SK-N-SH (cell line): ENCODE measurements around the gene SCD5. TPM values are rescaled to one million over a fixed set of nuclear protein-coding genes. Genes with fewer than 3 reads are reported as not detected.

Experiments
- CTCF ChIA-PET: fragments of 300-600, 350-600 bp; formaldehyde crosslinking; extraction: SDS; loops from one replicate; lab custom pipeline; 2021; lab: Yijun Ruan, JAX
- POLR2A ChIA-PET: fragments of 350-600 bp; sonication (Branson Sonifier 250); formaldehyde crosslinking; extraction: SDS; loops from one replicate; lab custom pipeline; 2020; ENCODE audit warnings: antibody characterized with exemption, inconsistent platforms; lab: Yijun Ruan, JAX
- DNase-seq: peaks from one replicate; pipeline ENCODE4 v3.0.0; 2012
- H2AFZ ChIP-seq: fragments of 200-600 bp; sonication (generic); 2 replicates; pipeline ENCODE4 v1.8.1; 2016; ENCODE audit warnings: antibody characterized with exemption, mild to moderate bottlenecking, low read depth
- H3F3A ChIP-seq: fragments of 200-600 bp; sonication (generic); replicated peaks from 2 replicates; pipeline ENCODE3; 2016; ENCODE audit warnings: antibody characterized with exemption, mild to moderate bottlenecking; ENCODE audit not compliant: insufficient read depth
- H3K27ac ChIP-seq, 2 experiments: fragments of 200-500 bp in 1 of 2; fragments of 200-600 bp in 1 of 2; sonication (Bioruptor generic) in 1 of 2; sonication (generic), shearing (Covaris generic) in 1 of 2; 2 replicates each; pipeline versions ENCODE4 v1.5.1 to v1.6.1; 2014 to 2016; ENCODE audit warnings: low read depth in 2 of 2, inconsistent platforms in 1 of 2, low read length in 1 of 2, mild to moderate bottlenecking in 1 of 2, mixed read lengths in 1 of 2
- H3K27me3 ChIP-seq: fragments of 200-600 bp; sonication (generic), shearing (Covaris generic); 2 replicates; pipeline ENCODE4 v1.6.1; 2016; ENCODE audit warnings: mixed run types; ENCODE audit not compliant: insufficient read depth
- H3K36me3 ChIP-seq, 2 experiments: fragments of 200-500 bp in 1 of 2; fragments of 200-600 bp in 1 of 2; sonication (Bioruptor generic) in 1 of 2; sonication (generic) in 1 of 2; replicated peaks in 1 of 2; 2 replicates each; pipeline versions ENCODE3 to v1.5.1; 2014 to 2016; ENCODE audit warnings: low read length in 1 of 2, mild to moderate bottlenecking in 1 of 2; ENCODE audit not compliant: insufficient read depth in 2 of 2, control insufficient read depth in 1 of 2
- H3K4me1 ChIP-seq, 2 experiments: fragments of 200-500 bp in 1 of 2; fragments of 200-600 bp in 1 of 2; sonication (Bioruptor generic) in 1 of 2; sonication (generic), shearing (Covaris generic) in 1 of 2; 2 replicates each; pipeline versions ENCODE4 v1.5.1 to v1.6.1; 2014 to 2016; ENCODE audit warnings: low read depth in 1 of 2, low read length in 1 of 2, mixed run types in 1 of 2; ENCODE audit not compliant: insufficient read depth in 2 of 2, control insufficient read depth in 1 of 2
- H3K4me2 ChIP-seq: fragments of 200-600 bp; sonication (generic), shearing (Covaris generic); 2 replicates; pipeline ENCODE4 v1.6.1; 2017; ENCODE audit warnings: mixed run types
- H3K4me3 ChIP-seq, 2 experiments: fragments of 200-500 bp in 1 of 2; fragments of 200-600 bp in 1 of 2; sonication (Bioruptor generic) in 1 of 2; sonication (generic), shearing (Covaris generic) in 1 of 2; 2 replicates each; pipeline versions ENCODE4 v1.5.1 to v1.8.1; 2014 to 2016; ENCODE audit warnings: low read depth in 2 of 2, inconsistent platforms in 1 of 2, low read length in 1 of 2, mild to moderate bottlenecking in 1 of 2, mixed read lengths in 1 of 2, moderate library complexity in 1 of 2
- H3K79me2 ChIP-seq: fragments of 200-600 bp; sonication (generic); 2 replicates; pipeline ENCODE4 v1.8.1; 2017; ENCODE audit warnings: mild to moderate bottlenecking; ENCODE audit not compliant: insufficient read depth
- H3K9ac ChIP-seq: fragments of 200-600 bp; sonication (generic); 2 replicates; pipeline ENCODE4 v1.6.1; 2017; ENCODE audit warnings: mixed run types
- H3K9me2 ChIP-seq: fragments of 200-600 bp; sonication (generic); 2 replicates; pipeline ENCODE4 v1.6.1; 2017; ENCODE audit warnings: mixed run types
- H3K9me3 ChIP-seq: fragments of 200-600 bp; sonication (generic); 2 replicates; pipeline ENCODE4 v1.6.1; 2017; ENCODE audit warnings: mixed run types, mild to moderate bottlenecking, moderate library complexity
- H4K20me1 ChIP-seq: fragments of 200-600 bp; sonication (generic); 2 replicates; pipeline ENCODE4 v1.6.1; 2017; ENCODE audit warnings: mild to moderate bottlenecking, mixed run types; ENCODE audit not compliant: insufficient read depth
- EP300 ChIP-seq, 2 experiments: IDR thresholded peaks; 2 replicates each; pipeline versions ENCODE4 v1.4.0 to v1.6.1; 2012; ENCODE audit warnings: borderline replicate concordance in 1 of 2, low read depth in 1 of 2, low read length in 1 of 2
- FOXJ3 ChIP-seq: sonication (generic); formaldehyde crosslinking; IDR thresholded peaks from 2 replicates; pipeline ENCODE4 v1.5.1; 2020; ENCODE audit warnings: mild to moderate bottlenecking, missing genetic modification reagents
- GATA2 ChIP-seq: sonication (generic); formaldehyde crosslinking; IDR thresholded peaks from 2 replicates; pipeline ENCODE4 v1.5.0; 2020; ENCODE audit warnings: mild to moderate bottlenecking, missing genetic modification reagents
- MEF2A ChIP-seq: IDR thresholded peaks from 2 replicates; pipeline ENCODE4 v1.4.0; 2012; ENCODE audit warnings: low read depth, borderline replicate concordance
- MXI1 ChIP-seq: IDR thresholded peaks from 2 replicates; pipeline ENCODE4 v1.6.1; 2012; ENCODE audit warnings: mild to moderate bottlenecking, low read depth, low read length, improper control_type of control experiment
- NFIC ChIP-seq: IDR thresholded peaks from 2 replicates; pipeline ENCODE4 v1.4.0; 2012; ENCODE audit warnings: borderline replicate concordance
- RAD21 ChIP-seq: IDR thresholded peaks from 2 replicates; pipeline ENCODE4 v1.6.1; 2012; ENCODE audit warnings: mild to moderate bottlenecking, low read length
- RCOR1 ChIP-seq: fragments of 150-350 bp; IDR thresholded peaks from 2 replicates; pipeline ENCODE4 v1.6.1; 2017; ENCODE audit warnings: antibody characterized with exemption, low read length
- REST ChIP-seq: IDR thresholded peaks from 2 replicates; pipeline ENCODE4 v1.6.1; 2012; ENCODE audit warnings: mild to moderate bottlenecking, low read depth, low read length, moderate library complexity
- RFX5 ChIP-seq: IDR thresholded peaks from 2 replicates; pipeline ENCODE4 v1.6.1; 2012; ENCODE audit warnings: mild to moderate bottlenecking, improper control_type of control experiment, low read length
- TAF1 ChIP-seq: IDR thresholded peaks from 2 replicates; pipeline ENCODE4 v1.6.1; 2012; ENCODE audit warnings: low read depth, mild to moderate bottlenecking, low read length, moderate library complexity, borderline replicate concordance
- TCF12 ChIP-seq: IDR thresholded peaks from 2 replicates; pipeline ENCODE4 v1.4.0; 2012
- TEAD4 ChIP-seq: IDR thresholded peaks from 2 replicates; pipeline ENCODE4 v1.4.0; 2012; ENCODE audit warnings: mild to moderate bottlenecking, borderline replicate concordance; ENCODE audit not compliant: insufficient read depth
- USF2 ChIP-seq: fragments of 150-350 bp; IDR thresholded peaks from 2 replicates; pipeline ENCODE4 v1.6.1; 2017; ENCODE audit warnings: antibody characterized with exemption, low read length, low read depth, borderline replicate concordance
- WGBS: methylation state at CpG from one replicate; pipeline ENCODE4 v1.1.6; 2017; ENCODE audit warnings: low lambda C conversion rate; 5-methylcytosine and 5-hydroxymethylcytosine counted together
- polyA plus RNA-seq, 3 experiments: library from polyadenylated mRNA; depleted of rRNA; stranded (reverse); fragments of >200 nt; gene quantifications; 2 replicates each; pipeline ENCODE4 v1.2.3, GENCODE V29; 2012
- TF ChIP-seq, protein P1 (sequence below): IDR thresholded peaks from 2 replicates; pipeline ENCODE4 v1.4.0; 2012; ENCODE audit warnings: low read depth, borderline replicate concordance
- TF ChIP-seq, protein P2 (sequence below): IDR thresholded peaks from 2 replicates; pipeline ENCODE4 v1.4.0; 2012; ENCODE audit warnings: low read depth

Gene SCD5
- polyA plus RNA-seq, 1 of the 3 experiments (the other 2 are of a cell fraction) = 23.7 TPM

- Histone ChIP-seq H3K79me2 (no peaks in the 10 kb centered on the region), H4K20me1 (no peaks in the 10 kb centered on the region), H3F3A (no peaks in the 10 kb centered on the region), H3K9ac (no peak overlapping the region), H3K9me2 (no peaks in the 10 kb centered on the region), H2AFZ (no peak overlapping the region), H3K4me1 (no peaks in the 10 kb centered on the region), H3K4me3 (no peak overlapping the region), H3K9me3 (no peaks in the 10 kb centered on the region), H3K27ac (no peak overlapping the region), H3K36me3 (no peaks in the 10 kb centered on the region), H3K4me2 (no peak overlapping the region), H3K27me3 (no peaks in the 10 kb centered on the region)
- DNase-seq = no peak
- POLR2A ChIA-PET = no interaction called here
- CTCF ChIA-PET = interaction anchor here (1.5 kb wide), 1 partner anchor 33 kb away, joined by 4 read pairs; no protein-coding TSS in a partner anchor
- WGBS = 82% methylated on average over 4 of the region's 4 CpGs
- TF ChIP-seq EP300 (IDR thresholded peaks at IDR 0.05; ENCODE audit: borderline replicate concordance in 1 of 2, low read depth in 1 of 2, low read length in 1 of 2) (no peak), FOXJ3 (CRISPR knock-in tag) (no peak), RAD21 (no peak), USF2 (no peak)
- TF ChIP-seq, protein P1, sequence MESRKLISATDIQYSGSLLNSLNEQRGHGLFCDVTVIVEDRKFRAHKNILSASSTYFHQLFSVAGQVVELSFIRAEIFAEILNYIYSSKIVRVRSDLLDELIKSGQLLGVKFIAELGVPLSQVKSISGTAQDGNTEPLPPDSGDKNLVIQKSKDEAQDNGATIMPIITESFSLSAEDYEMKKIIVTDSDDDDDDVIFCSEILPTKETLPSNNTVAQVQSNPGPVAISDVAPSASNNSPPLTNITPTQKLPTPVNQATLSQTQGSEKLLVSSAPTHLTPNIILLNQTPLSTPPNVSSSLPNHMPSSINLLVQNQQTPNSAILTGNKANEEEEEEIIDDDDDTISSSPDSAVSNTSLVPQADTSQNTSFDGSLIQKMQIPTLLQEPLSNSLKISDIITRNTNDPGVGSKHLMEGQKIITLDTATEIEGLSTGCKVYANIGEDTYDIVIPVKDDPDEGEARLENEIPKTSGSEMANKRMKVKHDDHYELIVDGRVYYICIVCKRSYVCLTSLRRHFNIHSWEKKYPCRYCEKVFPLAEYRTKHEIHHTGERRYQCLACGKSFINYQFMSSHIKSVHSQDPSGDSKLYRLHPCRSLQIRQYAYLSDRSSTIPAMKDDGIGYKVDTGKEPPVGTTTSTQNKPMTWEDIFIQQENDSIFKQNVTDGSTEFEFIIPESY = no peak
These were observed 187.1 kb downstream of the SCD5 start for GRCh38 chr4:82611527-82611926.

GRCh38 chr4:82610041-82610440 is 188.6 kb downstream of the SCD5 start:
- Histone ChIP-seq H3K79me2 (no peaks in the 10 kb centered on the region), H3K4me3 (no peak overlapping the region), H3K9ac (no peak overlapping the region), H4K20me1 (no peaks in the 10 kb centered on the region), H3K36me3 (no peaks in the 10 kb centered on the region), H3K27me3 (no peaks in the 10 kb centered on the region), H3K4me1 (no peaks in the 10 kb centered on the region), H2AFZ (no peak overlapping the region), H3K9me2 (no peaks in the 10 kb centered on the region), H3K27ac (no peak overlapping the region), H3F3A (no peaks in the 10 kb centered on the region), H3K9me3 (no peaks in the 10 kb centered on the region), H3K4me2 (no peak overlapping the region)
- no peak for DNase-seq
- 65% methylated on average over 2 of the region's 2 CpGs for WGBS
- POLR2A ChIA-PET = no interaction called here
- CTCF ChIA-PET = interaction anchor here (1.3 kb wide), 1 partner anchor 13 kb away, joined by 3 read pairs; no protein-coding TSS in a partner anchor
- no peak for TF ChIP-seq TCF12
- no peak for TF ChIP-seq FOXJ3 (CRISPR knock-in tag)
- TF ChIP-seq RAD21 = no peak
- no peak for TF ChIP-seq TEAD4
- TF ChIP-seq MXI1 = no peak
- TF ChIP-seq, protein P1 = no peak
- no peak for TF ChIP-seq MEF2A
- no peak for TF ChIP-seq NFIC
- no peak for TF ChIP-seq USF2
- TF ChIP-seq REST = no peak
- TF ChIP-seq, protein P2, sequence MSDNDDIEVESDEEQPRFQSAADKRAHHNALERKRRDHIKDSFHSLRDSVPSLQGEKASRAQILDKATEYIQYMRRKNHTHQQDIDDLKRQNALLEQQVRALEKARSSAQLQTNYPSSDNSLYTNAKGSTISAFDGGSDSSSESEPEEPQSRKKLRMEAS = no peak
- no peak for TF ChIP-seq TAF1
- no peak for TF ChIP-seq RFX5
- TF ChIP-seq EP300 (IDR thresholded peaks at IDR 0.05; ENCODE audit: borderline replicate concordance in 1 of 2, low read depth in 1 of 2, low read length in 1 of 2) = no peak
- no peak for TF ChIP-seq RCOR1
- no peak for TF ChIP-seq GATA2 (CRISPR knock-in tag)
